Pulmonary artery endothelial cell (primary cell): ENCODE data around the gene GOLPH3. TPM values are rescaled to one million over a fixed set of nuclear protein-coding genes. Genes with fewer than 3 reads are reported as not detected.
"Not testable (repeated sequence)": the region's sequence is repeated elsewhere in the genome, so short reads cannot be mapped to it uniquely, and the experiment has no call there.

Source experiments
- DNase-seq: peaks from one replicate; pipeline ENCODE4 v3.0.0-alpha.2; 2011; ENCODE audit warnings: low read depth, low spot score
- total RNA-seq: library from RNA; depleted of rRNA; stranded (reverse); fragments of >200 nt; gene quantifications from 2 replicates; pipeline ENCODE4 v1.2.3, GENCODE V29; 2014

GOLPH3 gene
- total RNA-seq, 1 donor from 2014 or later = 63.4 TPM

DNA sequence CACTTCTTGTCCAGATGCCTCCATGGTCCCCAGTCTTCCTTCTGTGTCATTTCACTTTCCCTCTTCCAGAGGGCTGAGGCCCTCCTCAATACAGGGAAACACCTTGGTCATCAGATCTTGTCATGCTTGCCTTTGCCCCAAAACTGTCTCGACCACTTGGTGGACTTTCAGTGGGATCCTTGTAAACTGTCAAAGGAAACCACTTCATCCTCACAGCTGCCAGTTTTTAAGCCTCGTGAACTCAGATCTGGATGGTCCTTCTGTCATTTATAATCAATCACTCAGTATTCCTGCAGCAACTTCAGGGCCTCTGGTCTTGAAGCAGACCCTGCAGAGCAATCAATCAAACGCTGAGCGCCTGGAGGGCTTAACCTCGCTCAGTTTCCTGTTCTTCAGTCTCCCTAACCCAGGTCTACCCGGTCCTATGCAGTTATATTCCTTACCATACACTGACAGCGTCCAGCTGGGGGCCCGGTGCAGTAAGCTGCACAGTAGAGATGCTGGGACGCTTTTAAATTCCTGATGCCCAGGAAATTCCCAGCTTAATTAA is 74.6 kb downstream of the GOLPH3 start:
- DNase-seq = no peak

DNA sequence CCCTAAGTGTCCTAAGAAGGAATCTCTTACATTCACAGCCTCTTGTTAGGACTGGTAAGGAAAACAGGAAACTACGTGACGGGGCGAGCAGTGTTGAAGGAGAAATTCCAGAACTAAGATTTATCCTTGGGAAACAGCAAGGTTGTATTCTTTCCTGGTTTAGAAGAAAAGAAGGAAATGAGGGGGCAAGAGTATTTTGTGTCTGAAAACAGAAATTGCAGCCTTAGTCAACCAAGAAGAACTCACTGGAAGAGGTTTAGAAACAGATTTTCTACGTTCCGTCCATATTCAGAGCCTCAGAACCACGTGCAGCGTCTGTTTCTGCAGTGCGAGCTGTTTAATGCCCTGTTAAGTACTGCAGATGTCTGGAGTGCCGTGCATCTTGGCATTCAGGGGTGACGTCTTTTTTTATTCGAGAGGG is 75.2 kb downstream of the GOLPH3 start:
- peak; percentile 89 for DNase-seq

DNA sequence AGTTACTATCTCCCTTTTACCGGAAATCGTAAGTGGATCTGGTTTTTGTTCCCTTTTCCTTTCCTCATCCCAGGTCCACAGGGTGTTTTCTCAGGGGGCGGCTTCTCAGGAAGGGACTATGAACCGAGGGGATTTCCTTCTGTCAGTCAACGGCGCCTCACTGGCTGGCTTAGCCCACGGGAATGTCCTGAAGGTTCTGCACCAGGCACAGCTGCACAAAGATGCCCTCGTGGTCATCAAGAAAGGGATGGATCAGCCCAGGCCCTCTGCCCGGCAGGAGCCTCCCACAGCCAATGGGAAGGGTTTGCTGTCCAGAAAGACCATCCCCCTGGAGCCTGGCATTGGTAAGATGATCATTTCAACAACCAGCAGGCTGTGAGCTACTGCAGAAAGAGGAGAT is 75.8 kb downstream of the GOLPH3 start:
- peak; percentile 94 for DNase-seq

DNA sequence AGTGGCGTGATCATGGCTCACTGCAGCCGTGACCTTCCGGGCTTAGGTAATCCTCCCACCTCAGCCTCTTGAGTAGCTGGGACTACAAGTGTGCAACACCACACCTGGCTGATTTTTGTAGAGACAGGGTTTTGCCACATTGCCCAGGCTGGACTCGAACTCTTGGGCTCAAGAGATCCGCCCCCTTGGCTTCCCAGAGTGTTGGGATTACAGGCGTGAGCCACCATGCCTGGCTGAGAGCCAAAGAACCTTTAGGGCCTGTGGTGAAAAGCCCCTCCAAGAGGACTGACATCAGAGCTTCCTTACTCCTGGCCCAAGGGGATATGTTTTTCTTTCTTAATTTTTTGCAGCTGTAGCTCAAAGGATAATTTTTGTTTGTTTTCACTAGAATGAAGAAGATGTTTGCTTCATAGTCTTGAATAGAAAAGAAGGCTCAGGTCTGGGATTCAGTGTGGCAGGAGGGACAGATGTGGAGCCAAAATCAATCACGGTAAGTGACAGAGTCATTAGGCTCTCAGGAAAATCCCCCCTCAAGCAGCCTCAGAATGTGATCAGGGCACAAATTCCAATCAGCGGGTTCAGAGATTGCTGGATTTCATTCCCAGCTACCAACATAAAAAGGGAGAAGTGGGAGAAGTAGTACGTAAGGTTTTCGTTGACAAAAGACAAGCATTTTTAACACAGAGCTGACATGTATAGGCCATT is 77.1 kb downstream of the GOLPH3 start:
- no peak for DNase-seq

DNA sequence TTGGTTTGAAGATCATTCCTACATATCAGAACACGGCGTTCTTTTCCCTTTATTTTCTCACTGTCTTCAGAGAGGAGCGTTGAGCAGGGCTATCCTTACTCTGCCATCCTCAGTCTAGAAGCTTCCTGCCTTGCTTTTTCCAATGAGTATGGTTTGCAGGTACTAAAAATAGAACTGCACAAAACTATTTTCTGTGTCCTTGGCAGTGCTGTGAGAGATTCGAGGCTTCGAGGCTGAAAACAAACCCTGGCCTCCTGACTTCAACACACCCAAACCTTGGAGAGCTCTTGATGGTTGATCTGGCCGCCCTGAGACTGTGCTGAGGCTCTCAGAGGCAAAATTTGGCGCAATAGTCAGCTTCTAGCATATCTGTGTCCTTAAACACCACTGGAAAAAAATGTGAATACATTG is 78.9 kb downstream of the GOLPH3 start:
- DNase-seq = no peak

DNA sequence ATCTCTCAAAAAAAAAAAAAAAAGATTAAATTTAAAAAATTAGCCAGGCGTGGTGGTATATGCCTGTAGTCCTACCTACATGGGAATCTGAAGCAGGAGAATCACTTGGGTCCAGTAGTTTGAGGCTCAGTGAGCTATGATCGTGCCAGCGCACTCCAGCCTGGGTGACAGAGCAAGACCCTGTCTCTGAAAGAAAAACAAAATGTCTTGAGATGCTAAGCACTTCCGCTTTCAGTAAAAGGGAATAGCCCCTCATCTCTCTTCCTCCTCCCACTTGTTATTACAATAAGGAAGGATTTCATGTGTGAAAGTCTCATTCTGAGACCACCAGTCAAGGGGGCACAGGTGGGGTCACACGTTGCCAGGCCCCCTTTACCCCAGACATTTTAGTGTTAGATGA is 79.4 kb downstream of the GOLPH3 start:
- no peak for DNase-seq

DNA sequence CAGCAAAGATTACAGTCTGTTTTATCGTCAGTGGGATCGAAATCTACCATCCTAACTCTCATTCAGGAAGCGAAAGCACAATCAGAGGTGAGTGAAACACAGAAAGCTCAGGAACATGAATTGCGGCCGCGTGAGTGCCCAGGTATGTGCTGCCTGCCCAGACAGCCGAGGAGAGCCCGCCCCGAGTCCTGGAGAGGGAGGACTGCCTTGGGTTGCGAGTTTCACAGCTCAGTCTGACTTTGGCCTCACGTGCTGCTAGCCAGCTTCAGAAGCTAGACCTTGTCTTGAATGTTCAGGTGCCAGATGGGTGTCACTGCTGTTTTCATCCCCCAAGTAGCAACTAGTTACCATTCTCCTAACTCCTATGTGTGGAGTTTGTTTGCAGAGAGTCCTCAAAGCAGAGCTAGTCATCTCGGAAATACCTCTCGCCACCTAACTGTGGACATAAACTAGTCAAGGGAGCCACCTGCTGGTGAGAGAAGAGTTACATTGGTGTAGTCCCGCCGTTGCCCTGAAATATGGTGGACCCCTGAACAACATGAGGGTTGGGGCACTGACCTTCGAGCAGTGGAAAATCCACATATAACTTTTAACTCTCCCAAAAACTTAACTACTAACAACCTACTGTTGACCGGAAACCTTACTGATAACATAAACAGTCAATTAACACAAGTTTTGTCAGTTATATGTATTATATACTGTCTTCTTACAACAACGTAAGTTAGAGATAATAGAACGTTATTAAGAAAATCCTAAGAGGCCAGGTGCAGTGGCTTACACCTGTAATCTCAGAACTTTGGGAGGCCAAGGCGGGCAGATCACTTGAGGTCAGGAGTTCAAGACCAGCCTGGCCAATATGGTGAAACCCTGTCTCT is 80.9 kb downstream of the GOLPH3 start:
- DNase-seq = peak; percentile 46

DNA sequence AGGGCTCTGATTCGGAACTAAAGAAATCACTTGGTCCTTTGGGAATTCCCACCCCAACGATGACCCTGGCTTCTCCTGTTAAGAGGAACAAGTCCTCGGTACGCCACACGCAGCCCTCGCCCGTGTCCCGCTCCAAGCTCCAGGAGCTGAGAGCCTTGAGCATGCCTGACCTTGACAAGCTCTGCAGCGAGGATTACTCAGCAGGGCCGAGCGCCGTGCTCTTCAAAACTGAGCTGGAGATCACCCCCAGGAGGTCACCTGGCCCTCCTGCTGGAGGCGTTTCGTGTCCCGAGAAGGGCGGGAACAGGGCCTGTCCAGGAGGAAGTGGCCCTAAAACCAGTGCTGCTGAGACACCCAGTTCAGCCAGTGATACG is 83.4 kb downstream of the GOLPH3 start:
- no peak for DNase-seq

DNA sequence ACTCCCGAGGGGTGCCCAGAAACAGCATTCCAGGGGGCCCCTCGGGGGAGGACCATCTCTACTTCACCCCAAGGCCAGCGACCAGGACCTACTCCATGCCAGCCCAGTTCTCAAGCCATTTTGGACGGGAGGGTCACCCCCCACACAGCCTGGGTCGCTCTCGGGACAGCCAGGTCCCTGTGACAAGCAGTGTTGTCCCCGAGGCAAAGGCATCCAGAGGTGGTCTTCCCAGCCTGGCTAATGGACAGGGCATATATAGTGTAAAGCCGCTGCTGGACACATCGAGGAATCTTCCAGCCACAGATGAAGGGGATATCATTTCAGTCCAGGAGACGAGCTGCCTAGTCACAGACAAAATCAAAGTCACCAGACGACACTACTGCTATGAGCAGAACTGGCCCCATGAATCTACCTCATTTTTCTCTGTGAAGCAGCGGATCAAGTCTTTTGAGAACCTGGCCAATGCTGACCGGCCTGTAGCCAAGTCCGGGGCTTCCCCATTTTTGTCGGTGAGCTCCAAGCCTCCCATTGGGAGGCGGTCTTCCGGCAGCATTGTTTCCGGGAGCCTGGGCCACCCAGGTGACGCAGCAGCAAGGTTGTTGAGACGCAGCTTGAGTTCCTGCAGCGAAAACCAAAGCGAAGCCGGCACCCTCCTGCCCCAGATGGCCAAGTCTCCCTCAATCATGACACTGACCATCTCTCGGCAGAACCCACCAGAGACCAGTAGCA is 83.9 kb downstream of the GOLPH3 start:
- DNase-seq = no peak

DNA sequence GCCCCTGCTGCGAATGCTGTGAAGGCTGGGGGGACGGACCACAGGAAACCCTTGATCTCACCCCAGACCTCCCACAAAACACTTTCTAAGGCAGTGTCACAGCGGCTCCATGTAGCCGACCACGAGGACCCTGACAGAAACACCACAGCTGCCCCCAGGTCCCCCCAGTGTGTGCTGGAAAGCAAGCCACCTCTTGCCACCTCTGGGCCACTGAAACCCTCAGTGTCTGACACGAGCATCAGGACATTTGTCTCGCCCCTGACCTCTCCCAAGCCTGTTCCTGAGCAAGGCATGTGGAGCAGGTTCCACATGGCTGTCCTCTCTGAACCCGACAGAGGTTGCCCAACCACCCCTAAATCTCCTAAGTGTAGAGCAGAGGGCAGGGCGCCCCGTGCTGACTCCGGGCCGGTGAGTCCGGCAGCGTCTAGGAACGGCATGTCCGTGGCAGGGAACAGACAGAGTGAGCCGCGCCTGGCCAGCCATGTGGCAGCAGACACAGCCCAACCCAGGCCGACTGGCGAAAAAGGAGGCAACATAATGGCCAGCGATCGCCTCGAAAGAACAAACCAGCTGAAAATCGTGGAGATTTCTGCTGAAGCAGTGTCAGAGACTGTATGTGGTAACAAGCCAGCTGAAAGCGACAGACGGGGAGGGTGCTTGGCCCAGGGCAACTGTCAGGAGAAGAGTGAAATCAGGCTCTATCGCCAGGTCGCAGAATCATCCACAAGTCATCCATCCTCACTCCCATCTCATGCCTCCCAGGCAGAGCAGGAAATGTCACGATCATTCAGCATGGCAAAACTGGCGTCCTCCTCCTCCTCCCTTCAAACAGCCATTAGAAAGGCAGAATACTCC is 84.7 kb downstream of the GOLPH3 start:
- DNase-seq = no peak

DNA sequence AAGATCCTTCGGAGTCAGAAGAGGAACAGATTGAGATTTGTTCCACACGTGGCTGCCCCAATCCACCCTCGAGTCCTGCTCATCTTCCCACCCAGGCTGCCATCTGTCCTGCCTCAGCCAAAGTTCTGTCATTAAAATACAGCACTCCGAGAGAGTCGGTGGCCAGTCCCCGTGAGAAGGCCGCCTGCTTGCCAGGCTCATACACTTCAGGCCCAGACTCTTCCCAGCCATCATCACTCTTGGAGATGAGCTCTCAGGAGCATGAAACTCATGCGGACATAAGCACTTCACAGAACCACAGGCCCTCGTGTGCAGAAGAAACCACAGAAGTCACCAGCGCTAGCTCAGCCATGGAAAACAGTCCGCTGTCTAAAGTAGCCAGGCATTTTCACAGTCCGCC is 85.9 kb downstream of the GOLPH3 start:
- DNase-seq = no peak

DNA sequence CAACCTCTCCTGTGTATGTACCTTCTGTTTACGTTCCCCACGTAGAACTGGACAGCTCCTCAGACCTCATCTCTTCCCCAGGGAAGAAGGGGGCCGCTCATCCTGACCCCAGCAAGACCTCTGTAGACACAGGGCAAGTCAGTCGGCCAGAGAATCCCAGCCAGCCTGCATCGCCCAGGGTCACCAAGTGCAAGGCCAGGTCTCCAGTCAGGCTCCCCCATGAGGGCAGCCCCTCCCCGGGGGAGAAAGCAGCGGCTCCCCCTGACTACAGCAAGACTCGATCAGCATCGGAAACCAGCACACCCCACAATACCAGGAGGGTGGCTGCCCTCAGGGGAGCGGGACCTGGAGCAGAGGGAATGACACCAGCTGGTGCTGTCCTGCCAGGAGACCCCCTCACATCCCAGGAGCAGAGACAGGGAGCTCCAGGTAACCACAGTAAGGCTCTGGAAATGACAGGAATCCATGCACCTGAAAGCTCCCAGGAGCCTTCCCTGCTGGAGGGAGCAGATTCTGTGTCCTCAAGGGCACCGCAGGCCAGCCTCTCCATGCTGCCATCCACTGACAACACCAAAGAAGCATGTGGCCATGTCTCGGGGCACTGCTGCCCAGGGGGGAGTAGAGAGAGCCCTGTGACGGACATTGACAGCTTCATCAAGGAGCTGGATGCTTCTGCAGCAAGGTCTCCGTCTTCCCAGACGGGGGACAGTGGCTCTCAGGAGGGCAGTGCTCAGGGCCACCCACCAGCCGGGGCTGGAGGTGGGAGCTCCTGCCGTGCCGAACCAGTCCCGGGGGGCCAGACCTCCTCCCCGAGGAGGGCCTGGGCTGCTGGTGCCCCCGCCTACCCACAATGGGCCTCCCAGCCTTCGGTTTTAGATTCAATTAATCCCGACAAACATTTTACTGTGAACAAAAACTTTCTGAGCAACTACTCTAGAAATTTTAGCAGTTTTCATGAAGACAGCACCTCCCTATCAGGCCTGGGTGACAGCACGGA is 86.7 kb downstream of the GOLPH3 start:
- DNase-seq = no peak

DNA sequence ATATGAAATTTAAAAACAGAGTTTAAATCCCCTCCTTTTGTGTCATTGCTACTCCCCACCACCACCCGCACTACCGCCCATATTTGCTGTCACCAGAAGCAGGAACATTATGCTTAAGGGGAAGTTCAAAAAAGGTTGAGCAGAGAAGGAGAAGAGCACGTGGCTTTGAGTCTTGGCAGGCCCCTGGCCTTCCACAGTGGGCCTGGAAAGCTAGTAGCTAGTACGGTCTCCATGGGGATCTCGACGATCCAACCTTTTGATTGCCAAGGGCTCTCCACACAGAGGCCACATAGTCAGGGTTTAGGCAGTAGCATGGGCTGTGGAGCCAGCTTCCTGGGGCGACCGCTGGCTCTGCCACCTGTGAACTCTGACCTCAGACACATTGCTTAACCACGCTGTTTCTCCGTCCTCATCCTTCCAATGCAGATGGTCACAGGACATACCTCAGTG is 90.1 kb downstream of the GOLPH3 start:
- DNase-seq = no peak

DNA sequence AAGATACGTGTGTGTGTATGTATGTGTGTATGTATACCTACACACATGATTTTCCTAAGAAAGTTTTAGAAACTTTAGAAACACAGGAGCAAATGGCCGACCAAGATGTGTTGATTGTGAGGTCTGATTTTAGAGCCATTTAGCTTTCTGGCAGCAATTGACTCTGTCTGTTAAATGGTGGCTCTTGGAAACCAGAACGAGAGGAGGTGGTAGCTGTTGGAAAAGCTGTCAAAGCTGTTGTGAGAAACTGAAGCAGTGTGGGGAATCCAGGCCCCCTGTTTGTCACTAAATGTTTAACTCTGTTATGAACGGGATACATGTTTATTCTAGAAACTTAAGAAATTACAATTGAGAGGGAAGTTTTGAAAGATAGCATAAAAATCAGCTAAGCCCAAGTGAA is 91.4 kb downstream of the GOLPH3 start:
- DNase-seq = no peak

DNA sequence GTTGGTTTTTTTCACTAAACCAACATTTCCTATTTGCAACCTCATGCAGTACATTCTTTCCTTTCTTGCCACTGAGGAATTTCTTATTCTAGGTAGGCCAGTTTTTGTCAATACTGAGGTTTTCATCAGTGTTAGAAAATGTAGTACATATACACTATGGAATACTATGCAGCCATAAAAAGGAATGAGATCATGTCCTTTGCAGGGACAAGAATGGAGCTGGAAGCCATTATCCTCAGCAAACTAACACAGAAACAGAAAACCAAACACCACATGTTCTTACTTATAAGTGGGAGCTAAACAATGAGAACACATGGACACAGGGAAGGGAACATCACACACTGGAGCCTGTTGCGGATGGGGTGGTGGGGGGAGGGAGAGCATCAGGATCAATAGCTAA is 93.6 kb downstream of the GOLPH3 start:
- not testable (repeated sequence) for DNase-seq

DNA sequence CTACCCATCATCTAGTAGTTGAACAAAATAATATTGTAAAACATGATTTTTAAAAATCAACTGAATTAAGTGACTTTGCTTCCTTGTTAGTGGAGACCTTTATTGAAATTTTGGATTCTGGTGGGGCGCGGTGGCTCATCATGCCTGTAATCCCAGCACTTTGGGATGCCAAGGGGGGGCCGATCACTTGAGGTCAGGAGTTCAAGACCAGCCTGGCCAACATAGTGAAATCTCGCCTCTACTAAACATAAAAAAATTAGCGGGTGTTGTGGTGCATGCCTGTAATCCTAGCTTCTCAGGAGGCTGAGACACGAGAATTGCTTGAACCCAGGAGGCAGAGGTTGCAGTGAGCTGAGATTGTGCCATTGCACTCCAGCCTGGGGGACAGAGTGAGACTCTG is 95.3 kb downstream of the GOLPH3 start:
- not testable (repeated sequence) for DNase-seq

DNA sequence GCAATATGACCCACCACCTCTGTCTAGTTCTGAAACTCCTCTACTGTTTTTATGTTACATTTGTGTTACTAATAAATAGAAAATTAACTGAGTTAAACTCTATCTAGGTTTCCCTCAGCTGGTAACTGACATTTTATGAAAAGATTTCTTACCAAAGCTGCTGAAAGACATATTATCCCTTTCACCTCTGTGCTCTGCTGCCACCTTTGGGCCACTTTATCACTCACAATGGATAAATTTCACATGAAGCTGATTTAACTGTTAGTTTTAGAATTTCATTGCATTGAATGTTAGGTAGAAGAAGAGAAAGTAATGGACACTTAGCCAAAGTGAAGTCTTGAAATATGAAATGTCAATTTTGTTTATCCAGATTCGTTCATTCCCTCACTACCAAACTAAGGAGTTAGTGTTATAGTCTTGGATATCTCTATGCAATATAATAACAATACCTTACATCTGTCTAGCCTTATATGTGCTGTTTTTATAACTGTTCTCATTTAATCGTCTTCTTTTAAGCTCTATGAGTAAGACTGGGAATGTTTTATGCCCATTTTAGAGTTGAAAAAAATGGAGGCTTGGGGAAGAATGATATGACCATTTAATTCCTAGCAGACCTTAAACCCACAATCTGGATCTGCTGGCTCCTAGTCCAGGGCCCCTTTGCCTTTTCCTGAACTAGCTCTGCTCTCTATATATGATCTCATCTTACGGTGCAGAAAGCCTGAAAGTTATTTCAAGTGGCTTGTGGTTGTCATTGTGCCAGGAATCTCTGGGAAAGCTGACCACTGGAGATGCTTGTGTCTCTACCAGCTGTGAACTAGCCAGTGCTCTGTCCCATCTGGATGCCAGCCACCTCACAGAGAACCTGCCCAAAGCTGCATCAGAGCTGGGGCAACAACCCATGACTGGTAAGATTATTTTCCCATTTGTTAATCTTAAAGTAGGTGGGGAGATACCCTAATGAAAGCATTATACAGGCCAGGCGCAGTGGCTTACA is 97.1 kb downstream of the GOLPH3 start:
- DNase-seq = no peak
